ENCODE data around the gene GADD45GIP1. TPM values are rescaled to one million over a fixed set of nuclear protein-coding genes. Genes with fewer than 3 reads are reported as not detected.

GADD45GIP1 gene
- polyA plus RNA-seq (ENCODE audit: insufficient read length): 48.4 TPM

DNA sequence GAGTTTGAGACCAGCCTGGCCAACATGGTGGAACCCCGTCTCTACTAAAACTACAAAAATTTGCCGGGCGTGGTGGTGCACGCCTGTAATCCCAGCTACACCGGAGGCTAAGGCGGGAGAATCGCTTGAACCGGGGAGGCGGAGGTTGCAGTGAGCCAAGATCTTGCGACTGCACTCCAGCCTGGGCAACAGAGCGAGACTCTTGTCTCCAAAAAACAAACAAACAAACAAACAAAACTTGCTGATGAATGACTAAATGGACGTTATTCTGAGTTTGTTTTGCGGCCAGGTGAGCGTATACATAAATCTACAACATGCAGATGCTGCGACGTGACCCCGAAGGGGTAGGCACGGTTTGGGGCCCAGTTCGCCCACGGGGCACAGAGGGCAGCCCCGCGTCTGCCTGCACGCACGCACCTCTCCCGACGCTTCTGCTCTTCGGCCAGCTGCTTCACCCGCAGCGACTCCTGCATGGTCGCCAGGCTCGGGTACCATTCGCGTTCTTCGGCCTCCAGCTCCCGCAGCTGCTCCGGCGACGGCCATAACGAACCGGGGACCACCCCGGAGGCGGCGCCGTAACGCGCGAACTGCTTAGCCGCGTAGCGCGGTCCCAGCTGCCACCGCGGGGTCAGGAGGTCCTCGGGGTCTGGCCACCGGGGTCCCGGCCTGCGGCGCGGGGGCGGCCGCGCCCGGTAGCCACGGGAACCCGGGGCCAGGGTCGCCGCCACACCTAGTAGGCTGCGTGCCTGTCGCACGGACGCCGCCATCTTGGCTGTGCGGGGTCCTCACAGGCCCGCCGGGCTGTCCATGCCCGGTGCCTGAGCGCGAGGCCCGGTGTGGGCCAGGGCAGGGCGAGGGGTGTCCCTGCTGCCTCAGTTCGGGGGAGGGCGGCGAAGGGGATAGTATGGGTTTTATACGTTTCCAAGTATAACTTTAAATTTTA is at the start of gene GADD45GIP1:
TSS of gene GADD45GIP1 (minus strand) at position 778 of the 943 bp plus-strand sequence. CDS start at position 767, 11 bp downstream.
- peak; percentile 80 for DNase-seq

DNA sequence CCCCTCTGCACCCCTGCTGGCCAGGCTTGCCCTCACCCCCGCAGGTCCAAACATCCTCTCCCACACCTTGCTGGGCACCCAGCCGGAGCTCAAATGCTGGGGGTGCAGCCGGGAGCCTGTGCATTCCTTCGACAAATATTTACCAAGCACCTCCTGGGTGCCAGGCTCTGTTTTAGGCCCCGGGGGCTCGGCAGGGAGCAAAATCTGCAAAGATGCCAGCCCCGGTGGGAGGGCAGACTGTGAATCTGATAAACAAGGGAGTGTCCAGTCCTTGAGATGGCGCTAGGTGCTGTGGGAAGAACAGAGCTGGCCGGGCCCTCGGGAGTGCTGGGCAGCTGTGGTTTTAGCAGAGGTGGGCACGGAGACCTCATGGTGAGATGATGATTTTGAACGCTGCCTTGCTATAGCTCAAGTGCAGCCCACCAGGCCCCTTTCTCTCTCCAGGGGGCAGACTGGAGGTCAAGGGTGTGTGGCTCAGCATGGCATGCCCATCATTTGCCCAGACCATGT is 48.9 kb upstream of the GADD45GIP1 start:
- no peak for DNase-seq

DNA sequence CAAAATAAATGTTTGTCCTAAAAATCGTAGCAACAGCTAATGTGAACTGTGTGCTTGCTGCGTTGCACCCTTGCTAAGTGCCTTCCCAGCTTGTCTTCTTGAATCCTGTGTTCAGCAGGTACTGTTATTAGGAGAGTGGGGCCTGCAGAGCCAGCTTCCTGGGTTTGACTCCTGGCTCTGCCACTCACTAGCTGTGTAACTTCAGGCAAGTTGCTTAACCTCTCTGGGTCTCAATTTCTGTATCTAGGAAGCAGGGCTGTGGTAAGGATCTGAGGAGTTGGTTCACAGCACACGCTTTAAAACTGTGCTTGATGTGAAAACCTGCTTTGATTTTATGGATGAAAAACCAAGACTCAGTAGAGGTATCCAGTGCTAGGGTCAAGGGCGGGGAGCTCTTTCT is 48.2 kb upstream of the GADD45GIP1 start:
- DNase-seq: no peak

DNA sequence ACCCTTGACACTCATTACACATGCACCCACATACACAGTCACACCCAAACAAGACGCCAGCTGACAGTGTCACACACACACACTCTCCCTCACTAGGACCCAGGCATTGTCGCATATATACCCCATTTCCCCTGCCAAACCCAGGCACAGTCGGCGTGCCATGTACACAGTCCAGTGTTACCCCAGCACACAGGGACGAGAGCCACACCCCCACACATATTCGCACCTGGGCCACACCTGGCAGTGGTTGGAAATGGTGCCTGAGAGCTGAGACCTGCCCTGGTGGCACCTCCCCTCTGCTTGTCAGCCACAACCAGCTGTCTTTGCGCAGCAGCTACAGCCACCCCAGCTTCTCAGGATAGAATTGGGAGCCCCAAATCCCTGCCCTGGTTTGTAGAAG is 47.2 kb upstream of the GADD45GIP1 start:
- no peak for DNase-seq

DNA sequence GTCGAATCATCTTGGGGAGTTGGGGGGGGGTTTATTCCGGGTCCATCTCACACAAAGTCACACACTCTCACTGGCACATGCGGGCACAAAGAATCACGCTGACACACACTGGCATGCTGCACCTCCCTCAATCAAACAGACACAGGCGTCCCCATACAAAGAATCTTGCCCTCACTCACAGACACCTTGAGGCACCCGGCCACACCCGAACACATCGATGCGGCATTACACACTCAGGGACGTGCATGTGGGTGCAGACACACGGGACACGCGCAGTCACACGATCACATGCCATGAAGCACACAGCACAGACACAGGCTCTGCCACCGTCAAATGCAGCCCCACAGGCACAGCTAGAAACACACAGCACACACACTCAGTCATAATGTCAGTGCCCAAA is 46.1 kb upstream of the GADD45GIP1 start:
- no peak for DNase-seq

DNA sequence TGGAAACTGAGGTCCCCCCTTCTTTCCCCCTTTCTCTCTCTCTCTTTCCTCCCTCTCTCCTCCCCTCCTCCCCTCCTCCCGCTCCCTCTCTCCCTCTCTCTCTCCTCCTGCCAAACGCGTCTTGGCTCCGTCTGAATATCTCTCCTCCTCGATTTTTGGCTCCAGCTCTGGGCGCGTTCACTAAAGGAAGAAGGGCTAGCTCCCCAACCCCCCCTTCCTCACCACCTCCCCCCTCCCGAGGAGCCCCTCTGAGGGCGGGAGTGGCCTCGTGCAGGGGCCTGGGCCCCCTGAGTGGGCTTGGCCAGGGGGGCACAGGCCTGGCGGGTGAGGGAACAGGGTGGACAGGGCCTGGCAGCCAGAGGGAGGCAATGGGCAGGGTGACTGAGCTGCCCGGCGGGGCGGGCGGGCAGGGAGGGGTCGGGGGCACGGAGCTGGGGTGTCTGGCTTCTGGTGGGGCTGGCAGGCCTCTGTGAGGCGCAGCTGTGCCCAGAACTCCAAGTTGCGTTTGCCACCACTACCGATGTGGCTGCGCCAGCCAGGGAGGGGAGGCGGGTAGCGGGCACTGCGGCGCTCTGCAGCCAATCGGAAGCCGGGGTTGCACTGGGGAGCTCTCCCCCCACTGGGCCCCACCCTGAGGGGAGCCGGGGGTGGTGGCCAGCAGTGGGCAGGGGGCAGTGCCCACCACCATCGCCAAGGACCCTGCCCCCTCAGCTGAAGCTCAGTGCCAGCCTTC is 45.3 kb upstream of the GADD45GIP1 start:
- peak; percentile 92 for DNase-seq

DNA sequence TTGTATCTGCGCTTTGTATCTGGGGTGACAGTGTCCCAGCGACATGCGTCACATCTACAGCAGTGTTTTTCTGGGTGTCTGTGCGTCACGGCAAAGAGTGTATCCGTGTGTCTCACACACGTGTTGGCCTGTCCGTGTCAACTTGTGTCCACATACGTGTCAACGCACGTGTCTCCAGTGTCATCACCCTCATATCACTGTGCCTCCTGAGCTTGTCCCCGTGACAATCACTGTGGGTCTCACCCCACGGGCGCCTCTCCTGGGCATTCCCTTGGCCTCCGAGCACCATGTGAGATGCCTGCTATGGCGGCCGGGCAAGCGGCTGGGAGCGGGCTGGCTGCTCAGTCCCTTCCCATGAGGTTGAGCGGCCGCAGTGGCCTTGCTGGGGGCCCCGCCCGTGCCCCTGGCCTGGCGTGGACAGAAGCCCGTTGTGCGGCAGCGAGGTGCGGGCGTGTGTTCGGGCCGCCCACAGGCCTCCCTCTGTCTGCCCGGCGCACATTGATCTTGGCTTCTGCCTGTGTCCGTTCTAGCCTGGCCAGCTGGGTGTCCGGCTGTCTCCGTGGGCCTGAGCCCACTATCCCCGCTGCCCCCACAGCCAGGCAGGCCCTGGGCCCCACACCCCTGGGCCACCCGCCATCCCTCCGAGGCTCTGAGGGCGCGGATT is 44.6 kb upstream of the GADD45GIP1 start:
- DNase-seq: no peak

DNA sequence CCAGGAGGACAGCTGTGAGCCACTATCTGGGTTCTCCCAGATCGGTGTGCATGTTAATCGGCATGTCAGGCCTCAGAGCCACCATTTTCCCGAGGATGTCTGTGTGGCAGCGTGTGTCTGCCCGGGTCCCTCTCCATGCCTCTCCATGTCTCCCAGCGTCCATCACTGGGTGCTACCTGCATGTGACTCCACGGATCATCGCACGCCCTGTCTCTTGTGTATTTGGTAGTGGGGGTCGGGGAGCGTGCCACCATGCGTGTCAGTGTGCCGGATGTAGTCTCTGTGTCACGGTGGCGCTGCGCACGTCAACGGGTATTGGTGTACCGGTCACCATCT is 44.1 kb upstream of the GADD45GIP1 start:
- DNase-seq: no peak

DNA sequence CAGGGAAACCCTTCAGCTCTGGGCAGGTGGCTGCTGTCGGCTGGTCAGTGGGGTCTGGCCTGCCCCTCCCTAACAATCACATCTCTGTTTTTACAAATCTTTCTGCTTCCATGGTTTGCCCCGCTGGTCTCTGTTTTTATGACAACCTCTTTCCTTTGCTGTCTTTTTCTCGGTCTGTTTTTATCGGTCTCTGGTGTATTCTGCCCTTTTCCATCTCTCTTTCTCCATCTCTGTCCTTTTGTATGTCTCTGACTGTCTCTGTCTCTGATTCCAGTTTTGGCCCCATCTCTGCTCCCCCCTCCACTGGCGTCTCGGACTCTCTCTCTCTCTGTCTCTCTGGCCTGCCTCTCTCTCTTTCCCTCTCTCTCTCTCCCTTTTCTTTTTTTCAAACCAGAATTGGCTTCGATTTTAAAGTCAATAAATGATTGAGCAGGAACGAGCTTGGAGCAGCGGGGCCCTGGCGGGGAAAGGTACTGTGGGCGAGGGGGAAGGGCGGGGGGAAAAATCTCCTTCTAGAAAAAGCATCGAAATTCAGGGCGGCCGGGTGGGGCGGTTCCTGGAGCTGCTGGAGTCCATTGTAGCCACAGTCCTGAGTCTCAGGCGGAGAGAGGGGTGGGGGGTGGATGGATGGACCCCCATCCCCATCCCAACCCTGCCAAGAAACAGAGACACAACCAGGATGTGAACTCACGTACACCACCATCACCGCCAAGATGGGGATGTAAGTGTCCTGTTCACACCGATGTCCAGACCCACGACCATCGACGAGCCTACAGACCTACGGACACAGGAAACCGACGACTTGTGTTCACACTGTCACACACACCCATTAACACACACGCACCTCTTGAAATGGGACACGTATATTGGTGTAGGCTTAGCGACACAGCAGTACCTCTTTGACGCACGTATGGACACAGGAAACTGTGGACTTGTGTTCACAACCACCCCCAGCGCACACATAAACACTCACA is 41.2 kb upstream of the GADD45GIP1 start:
- DNase-seq: peak; percentile 73

DNA sequence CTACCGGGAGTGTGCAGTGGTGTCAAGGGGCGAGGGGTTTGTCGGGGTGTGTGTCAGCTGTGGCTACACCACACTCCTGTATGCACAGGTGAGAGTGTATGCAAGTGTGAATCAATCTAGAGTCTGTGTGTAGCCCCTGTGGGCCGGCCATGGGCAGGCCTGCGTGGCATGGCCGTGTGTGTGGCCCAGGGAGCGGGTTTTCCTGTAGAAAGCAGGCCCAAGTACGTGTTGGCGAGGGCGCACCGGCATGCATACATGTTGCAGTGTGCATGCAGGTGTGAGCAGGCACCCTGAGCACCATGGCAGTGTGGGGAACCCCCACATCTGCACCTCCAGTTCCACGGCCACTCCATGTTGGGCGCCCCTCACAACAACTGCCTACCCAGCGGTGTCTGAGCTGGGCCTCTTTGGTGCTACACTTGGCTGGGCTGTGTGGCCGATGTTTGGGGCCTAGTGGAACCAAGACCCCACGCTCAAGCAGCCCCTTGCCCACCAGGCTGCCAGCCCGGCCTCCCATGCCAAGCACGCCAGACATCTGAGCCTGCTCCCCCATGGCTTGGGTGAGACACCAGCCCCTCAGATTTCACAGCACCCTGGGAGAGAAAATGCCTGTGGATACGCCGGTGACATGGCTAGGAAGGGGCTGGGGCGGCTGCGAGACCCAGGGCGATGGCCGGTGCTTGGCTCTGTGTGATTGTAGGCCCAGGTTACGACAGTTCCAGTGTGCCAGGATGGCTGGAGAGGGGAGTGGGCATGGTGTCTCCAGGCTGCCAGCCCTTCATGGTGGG is 40.4 kb upstream of the GADD45GIP1 start:
- no peak for DNase-seq

DNA sequence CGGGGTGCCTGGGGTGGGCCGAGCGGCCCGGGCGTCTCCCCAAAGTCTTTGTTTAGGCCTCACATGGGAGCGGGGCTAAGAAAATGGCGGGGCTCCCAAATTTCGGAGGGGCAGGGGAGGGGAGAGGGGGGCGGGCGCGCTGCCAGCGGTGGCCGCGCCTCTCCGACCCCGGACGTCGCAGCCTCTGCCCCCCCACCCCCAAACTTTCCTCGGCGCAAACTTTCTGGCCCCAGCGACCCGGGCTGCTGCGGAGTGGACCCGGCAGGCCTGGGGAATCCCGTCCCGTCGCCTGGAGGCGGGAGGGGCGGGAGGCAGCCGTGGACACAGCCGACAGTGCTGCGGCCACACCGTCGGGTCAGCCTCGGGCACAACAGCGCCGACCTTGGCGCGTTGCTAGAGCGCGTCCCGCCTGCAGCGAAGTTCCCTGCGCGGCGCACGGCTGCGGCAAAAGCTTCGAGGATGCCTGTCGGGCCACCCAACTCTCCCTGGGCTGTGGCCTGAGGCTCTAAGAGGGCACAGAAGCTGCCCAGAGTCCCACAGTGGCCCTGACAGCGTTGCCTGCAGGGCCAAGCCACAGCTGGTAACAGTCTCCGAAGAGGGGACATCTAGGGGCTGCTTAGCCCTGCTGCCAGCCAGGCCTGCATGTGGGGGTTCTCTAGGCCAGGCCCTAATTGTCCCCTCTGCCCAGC is 39.5 kb upstream of the GADD45GIP1 start:
- peak; percentile 58 for DNase-seq

DNA sequence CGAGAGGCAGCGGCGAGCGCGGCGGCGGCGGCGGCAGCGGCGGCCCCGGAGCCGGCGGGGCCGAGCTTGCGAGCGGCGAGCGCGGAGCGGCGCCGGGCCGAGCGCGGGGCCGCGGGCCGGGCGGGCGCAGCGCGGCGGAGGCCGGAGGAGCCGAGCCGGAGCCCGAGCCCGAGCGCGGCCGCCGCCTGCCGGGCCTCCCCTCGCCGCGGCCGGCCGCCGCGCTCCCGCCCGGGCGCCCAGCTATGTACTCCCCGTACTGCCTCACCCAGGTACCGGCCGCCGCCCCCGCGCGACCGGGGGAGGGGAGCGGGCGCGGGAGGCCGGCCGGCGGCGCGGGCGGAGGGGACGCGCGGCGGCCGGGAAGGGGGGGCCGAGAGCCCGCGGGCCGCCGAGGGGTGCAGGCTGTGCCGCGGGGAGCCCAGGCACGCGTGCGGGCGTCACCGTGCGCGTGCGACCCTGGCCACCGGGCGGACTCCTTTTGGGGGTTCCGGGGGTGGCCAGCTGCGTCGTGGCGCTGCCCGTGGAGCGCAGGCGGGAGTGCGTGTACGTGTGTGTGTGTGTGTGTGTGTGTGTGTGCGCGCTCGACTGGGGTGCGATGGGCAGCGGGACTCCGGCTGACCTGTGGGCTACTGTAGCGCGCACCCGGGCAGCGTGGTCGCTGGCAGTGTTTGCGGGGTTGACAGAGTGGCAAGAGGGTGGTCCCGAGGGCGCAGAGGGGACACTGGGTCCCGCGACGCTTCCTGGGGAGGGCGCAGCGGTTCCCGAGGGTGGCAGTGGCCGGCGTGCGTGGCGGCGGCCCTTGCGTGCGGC is 38.8 kb upstream of the GADD45GIP1 start:
- peak; percentile 55 for DNase-seq

DNA sequence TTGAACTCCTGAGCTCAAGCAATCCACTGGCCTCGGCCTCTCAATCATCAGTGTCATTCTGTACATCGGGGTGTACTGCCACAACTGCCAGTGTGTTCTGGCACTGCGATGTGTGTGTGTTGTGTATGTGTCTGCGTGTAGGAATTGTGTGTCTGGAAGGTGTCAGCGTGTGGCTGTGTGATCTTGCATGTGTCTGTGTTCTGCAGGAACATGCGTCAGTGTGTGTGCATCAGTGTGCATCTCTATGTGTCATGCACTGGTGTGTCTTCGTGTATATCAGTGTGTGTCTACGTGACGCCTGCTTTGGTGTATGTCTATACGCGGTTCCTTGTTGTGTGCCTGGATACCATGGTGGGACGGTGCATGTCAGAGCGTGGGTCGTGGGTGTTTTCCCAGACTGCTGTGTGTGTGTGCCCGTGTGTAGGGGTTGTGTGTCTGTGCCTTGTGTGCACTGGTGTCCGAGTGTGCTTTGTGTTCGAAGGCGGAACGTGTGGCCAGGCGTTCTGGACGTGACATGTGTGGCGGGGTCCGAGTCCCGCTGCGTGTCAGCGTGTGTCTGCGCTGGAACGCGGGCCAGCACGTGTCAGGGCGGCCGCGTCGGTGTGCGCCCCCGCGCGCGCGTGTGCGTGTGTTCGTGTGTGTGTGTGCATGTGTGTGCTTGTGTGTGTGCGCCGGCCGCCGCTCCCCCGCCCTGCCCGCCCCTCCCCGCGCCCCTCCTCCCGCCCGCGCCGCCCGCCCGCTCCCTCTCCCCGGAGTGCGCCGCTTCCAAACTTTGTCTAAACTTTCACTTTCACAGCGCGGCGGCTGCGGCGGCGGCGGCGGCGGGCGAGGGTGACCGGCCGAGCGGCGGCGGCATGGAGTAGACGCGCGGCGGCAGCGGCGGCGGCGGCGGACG is 37.9 kb upstream of the GADD45GIP1 start, which contains the start of gene NFIX:
TSS of gene NFIX (plus strand) at position 775 of the 895 bp plus-strand sequence. CDS start 363 bp downstream, outside the sequence.
- DNase-seq: peak; percentile 66

DNA sequence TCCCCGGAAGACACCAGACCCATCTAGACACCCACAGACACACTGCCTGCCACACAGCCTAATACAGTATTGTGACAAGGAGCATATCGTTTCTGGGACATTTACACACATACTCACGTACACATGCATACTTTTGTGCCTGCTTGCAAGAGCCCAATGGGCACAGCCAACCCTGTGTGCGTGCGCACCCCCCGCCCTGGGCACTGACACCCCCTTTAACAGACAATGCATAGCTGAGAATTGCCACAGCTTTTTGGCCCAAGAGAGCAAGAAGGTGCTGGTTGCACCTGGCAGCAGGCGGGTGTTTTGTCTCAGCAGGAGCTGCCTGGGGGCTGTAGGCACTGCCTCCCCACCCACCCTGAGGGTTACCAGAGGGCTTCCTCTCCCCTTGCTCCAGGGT is 36.5 kb upstream of the GADD45GIP1 start:
- DNase-seq: no peak

DNA sequence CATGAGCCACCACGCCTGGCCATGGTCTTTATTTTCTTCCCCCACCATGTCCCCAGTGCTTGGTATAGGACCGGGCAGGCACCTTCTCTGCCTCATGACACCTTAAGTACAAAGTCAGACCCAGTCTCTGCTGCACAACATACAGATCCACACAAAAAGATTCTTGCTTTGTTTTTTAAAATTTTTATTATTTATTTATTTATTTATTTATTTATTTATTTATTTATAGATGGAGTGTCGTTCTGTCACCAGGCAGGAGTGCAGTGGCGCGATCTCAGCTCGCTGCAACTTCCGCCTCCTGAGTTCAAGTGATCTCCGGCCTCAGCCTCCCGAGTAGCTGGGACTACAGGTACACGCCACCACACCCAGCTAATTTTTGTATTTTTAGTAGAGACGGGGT is 35.7 kb upstream of the GADD45GIP1 start:
- no peak for DNase-seq

DNA sequence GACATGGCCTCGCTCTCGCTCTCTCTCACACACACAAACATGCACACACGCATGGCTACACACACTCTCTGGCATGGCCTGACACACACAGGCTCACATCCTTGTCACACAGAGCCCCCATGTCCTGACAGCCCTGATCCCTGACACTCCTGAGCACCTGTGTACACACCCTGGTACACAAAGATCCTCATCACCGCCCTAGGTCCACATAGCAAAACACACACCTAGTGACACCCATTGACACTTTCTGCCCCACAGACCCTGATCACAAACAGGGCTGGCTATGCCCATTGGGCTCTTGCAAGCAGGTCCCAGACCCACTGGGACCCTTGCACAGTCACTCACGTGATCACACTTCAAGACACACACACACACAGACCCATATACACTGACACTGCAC is 34.3 kb upstream of the GADD45GIP1 start:
- no peak for DNase-seq

DNA sequence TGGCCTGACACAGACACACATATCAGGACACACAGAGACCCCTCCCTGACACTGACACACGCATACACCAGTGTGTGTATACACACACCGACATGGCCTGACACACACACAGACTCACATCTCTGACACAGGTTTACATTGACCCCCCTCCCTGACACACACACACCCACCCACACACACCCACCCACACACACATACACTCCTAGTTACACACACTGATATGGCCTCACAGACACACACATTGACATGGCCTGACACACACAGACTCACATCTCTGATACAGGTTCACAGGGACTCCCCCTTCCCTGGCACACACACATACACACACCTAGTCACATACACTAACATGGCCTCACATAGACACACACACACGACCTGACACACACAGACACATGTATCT is 33.8 kb upstream of the GADD45GIP1 start:
- DNase-seq: no peak

DNA sequence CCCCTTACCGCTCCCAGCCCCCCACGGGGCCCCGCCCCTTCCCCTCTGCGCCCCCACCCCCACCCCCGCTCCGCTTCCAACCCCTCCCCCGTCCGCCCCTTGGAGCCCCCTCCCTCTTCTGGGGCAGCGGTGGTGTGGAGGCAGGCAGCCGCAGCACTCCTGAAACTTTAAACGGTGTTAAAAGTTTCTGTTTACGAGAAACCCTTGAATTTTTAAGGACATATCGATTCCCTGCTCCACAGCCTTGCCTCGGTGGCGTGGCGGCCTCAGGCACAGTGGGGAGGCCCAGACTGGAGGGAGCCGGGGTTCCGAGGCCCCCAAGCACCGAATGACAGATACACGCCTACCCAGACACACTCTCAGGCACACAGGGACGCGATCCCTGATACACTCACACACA is 33.4 kb upstream of the GADD45GIP1 start:
- no peak for DNase-seq

All from hindlimb muscle (tissue), 1 donor.